ENCODE results near the gene DENND4C.

DNA sequence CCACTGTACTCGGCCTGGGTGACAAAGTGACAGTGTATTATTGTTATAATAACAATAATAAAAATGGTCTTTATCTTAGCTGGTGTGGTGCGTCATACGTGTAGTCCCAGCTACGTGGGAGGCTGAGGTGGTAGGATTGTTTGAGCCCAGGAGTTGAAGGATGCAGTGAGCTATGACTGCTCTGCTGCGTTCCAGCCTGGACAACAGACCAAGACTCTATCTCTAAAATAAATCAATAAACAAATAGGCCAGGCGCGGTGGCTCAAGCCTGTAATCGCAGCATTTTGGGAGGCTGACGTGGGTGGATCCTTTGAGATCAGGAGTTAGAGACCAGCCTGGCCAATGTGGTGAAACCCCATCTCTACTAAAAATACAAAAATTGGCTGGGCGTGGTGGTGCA lies 9.2 kb upstream of the DENND4C start:
- no peak for TF ChIP-seq CTCF (IDR thresholded peaks at IDR 0.05; ENCODE audit: insufficient read depth, low read length, poor library complexity, severe bottlenecking)
- TF ChIP-seq EZH2phosphoT487 (conservative IDR thresholded peaks at IDR 0.05; ENCODE audit: low read length) = no peak

All from SU-DHL-6 (cell line).